Esophagus muscularis mucosa (tissue), 4 donors: ENCODE results near the gene CACNA2D3.

Experiments used
- EP300 ChIP-seq: sonication (generic); formaldehyde crosslinking; IDR thresholded peaks from one replicate; pipeline ENCODE4 v1.6.1; 2017; ENCODE audit warnings: antibody characterized with exemption
- POLR2A ChIP-seq: fragments of 450-650 bp; IDR thresholded peaks from one replicate; pipeline ENCODE4 v1.6.1; 2017; ENCODE audit warnings: antibody characterized with exemption, moderate library complexity, mild to moderate bottlenecking, low read depth
- POLR2AphosphoS5 ChIP-seq, 2 donors: sonication (generic); formaldehyde crosslinking; IDR thresholded peaks; one replicate each; pipeline ENCODE4 v1.6.1; 2017; ENCODE audit warnings: antibody characterized with exemption in 2 of 2
- TF ChIP-seq, protein P1 (sequence below), 3 experiments: fragments of 200-600 bp in 2 of 3; fragments of 450-650 bp in 1 of 3; sonication (generic) in 2 of 3; IDR thresholded peaks; one replicate each; pipeline ENCODE4 v1.5.1; 2017 to 2019; ENCODE audit warnings: antibody characterized with exemption in 3 of 3, mild to moderate bottlenecking in 2 of 3, moderate library complexity in 1 of 3

DNA sequence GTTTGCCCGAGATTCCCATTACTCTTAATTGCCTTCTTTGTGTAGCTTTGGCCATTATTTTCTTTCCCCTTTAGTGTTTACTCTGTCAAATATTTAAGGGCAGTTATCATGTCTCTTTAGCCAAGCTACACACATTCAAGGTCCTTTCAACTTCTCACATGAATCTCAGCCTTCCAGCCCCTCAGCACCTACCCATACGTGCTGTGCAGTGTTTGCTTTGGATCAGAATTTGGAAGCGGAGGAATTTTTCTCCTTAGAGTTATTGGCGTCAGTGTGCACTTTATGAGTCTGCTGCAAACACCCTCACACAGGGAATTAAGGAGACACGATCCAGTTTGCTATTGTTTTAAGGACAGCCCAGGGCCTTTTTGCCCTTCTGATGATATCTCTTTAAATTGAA, 231.6 kb downstream of the CACNA2D3 start:
- TF ChIP-seq, protein P1, sequence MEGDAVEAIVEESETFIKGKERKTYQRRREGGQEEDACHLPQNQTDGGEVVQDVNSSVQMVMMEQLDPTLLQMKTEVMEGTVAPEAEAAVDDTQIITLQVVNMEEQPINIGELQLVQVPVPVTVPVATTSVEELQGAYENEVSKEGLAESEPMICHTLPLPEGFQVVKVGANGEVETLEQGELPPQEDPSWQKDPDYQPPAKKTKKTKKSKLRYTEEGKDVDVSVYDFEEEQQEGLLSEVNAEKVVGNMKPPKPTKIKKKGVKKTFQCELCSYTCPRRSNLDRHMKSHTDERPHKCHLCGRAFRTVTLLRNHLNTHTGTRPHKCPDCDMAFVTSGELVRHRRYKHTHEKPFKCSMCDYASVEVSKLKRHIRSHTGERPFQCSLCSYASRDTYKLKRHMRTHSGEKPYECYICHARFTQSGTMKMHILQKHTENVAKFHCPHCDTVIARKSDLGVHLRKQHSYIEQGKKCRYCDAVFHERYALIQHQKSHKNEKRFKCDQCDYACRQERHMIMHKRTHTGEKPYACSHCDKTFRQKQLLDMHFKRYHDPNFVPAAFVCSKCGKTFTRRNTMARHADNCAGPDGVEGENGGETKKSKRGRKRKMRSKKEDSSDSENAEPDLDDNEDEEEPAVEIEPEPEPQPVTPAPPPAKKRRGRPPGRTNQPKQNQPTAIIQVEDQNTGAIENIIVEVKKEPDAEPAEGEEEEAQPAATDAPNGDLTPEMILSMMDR (IDR thresholded peaks at IDR 0.05): no peak
- no peak for TF ChIP-seq EP300
- no peak for TF ChIP-seq POLR2A
- TF ChIP-seq POLR2AphosphoS5 (IDR thresholded peaks at IDR 0.05): no peak
